ENCODE data around the gene HOTAIR.

HOTAIR gene

GRCh38 chr12:53972152-53972702, 2.5 kb downstream of the HOTAIR start:
- no peak for DNase-seq

- no peak for DNase-seq
Observed at GRCh38 chr12:53971686-53972085, 3.1 kb downstream of the HOTAIR start.

GRCh38 chr12:53971129-53971528, 3.6 kb downstream of the HOTAIR start:
- DNase-seq = no peak

- no peak for DNase-seq
Observed at GRCh38 chr12:53970451-53970850, 4.3 kb downstream of the HOTAIR start.

- DNase-seq = no peak
Observed at GRCh38 chr12:53969588-53970259, 5.0 kb downstream of the HOTAIR start.

- DNase-seq = no peak
Observed at GRCh38 chr12:53968214-53969127, 6.3 kb downstream of the HOTAIR start.

- DNase-seq = no peak
Observed at GRCh38 chr12:53967421-53967925, 7.3 kb downstream of the HOTAIR start.

- no peak for DNase-seq
Observed at GRCh38 chr12:53966385-53967133, 8.2 kb downstream of the HOTAIR start.

GRCh38 chr12:53966085-53966384, 8.7 kb downstream of the HOTAIR start:
- DNase-seq = no peak

- DNase-seq = no peak
Observed at GRCh38 chr12:53965281-53966084, 9.3 kb downstream of the HOTAIR start.

- no peak for DNase-seq
Observed at GRCh38 chr12:53964315-53964713, 10.4 kb downstream of the HOTAIR start.

- DNase-seq = no peak
Observed at GRCh38 chr12:53963434-53964314, 11.1 kb downstream of the HOTAIR start.

GRCh38 chr12:53963005-53963404, 11.7 kb downstream of the HOTAIR start:
- DNase-seq = no peak

GRCh38 chr12:53961025-53961761, 13.6 kb downstream of the HOTAIR start:
- DNase-seq = no peak

- no peak for DNase-seq
Observed at GRCh38 chr12:53960187-53961024, 14.3 kb downstream of the HOTAIR start.

GRCh38 chr12:53959314-53959713, 15.4 kb downstream of the HOTAIR start:
- no peak for DNase-seq

- DNase-seq = no peak
Observed at GRCh38 chr12:53958128-53958527, 16.6 kb downstream of the HOTAIR start.

- DNase-seq = no peak
Observed at GRCh38 chr12:53956914-53957536, 17.7 kb downstream of the HOTAIR start.

All from stimulated activated naive CD4-positive, alpha-beta T cell treated with Interleukin-2 at 50 U/mL for 16 hours (primary cell).